Activated CD4-positive, alpha-beta memory T cell treated with anti-CD3 and anti-CD28 coated beads for 36 hours (primary cell): ENCODE results near the gene BMPR1B. TPM values are rescaled to one million over a fixed set of nuclear protein-coding genes. Genes with fewer than 3 reads are reported as not detected.

Experiments
- CTCF ChIA-PET: fragments of 350-600 bp; sonication (Branson Sonifier 250); formaldehyde crosslinking; loops from one replicate; lab custom pipeline; 2021; ENCODE audit warnings: antibody characterized with exemption, inconsistent platforms; lab: Charles Lee
- POLR2A ChIA-PET: fragments of 350-600 bp; sonication (Branson Sonifier 250); formaldehyde crosslinking; loops from one replicate; lab custom pipeline; 2021; ENCODE audit warnings: antibody characterized with exemption; lab: Charles Lee
- DNase-seq: peaks from one replicate; pipeline ENCODE4 v3.0.0-alpha.2; 2020
- H3K27ac Mint-ChIP-seq: one replicate; pipeline ENCODE4 v1.8.0; 2021; ENCODE audit warnings: mixed read lengths
- H3K27me3 Mint-ChIP-seq: one replicate; pipeline ENCODE4 v1.8.0; 2021; ENCODE audit warnings: mixed read lengths
- H3K36me3 Mint-ChIP-seq: one replicate; pipeline ENCODE4 v1.8.0; 2021; ENCODE audit warnings: mixed read lengths
- H3K4me1 Mint-ChIP-seq: one replicate; pipeline ENCODE4 v1.8.0; 2021; ENCODE audit warnings: low read depth, mixed read lengths
- H3K4me3 Mint-ChIP-seq: one replicate; pipeline ENCODE4 v1.8.0; 2021; ENCODE audit warnings: mild to moderate bottlenecking, mixed read lengths
- H3K9me3 Mint-ChIP-seq: one replicate; pipeline ENCODE4 v1.8.0; 2021; ENCODE audit warnings: mixed read lengths
- intact Hi-C: fragments of 100-400 bp; cut with micrococcal nuclease; formaldehyde crosslinking; loops from one replicate; pipeline ENCODE4 v1.15.1; 2023
- total RNA-seq, 2 experiments: library from RNA; stranded (reverse); gene quantifications; one replicate each; pipeline ENCODE4 v1.2.3, GENCODE V29; 2021

The BMPR1B gene
- total RNA-seq, 2 experiments from 2014 or later = not detected

- ChIA-PET CTCF (interaction anchor here (1.2 kb wide), 1 partner anchor 473 kb away, joined by 3 read pairs; no protein-coding TSS in a partner anchor), POLR2A (no interaction called here)
- peaks cover 2% of the 10 kb centered on the region for H3K27me3 Mint-ChIP-seq
- no peaks in the 10 kb centered on the region for H3K36me3 Mint-ChIP-seq
- H3K4me3 Mint-ChIP-seq = no peak overlapping the region
- intact Hi-C loops = no loop called here
- no peaks in the 10 kb centered on the region for H3K4me1 Mint-ChIP-seq
- H3K27ac Mint-ChIP-seq = no peak overlapping the region
- DNase-seq = no peak
- H3K9me3 Mint-ChIP-seq = no peaks in the 10 kb centered on the region
Observed at GRCh38 chr4:95093936-95094929, 336.5 kb downstream of the BMPR1B start.

- intact Hi-C loops = loop anchor here (1.0 kb wide), 1 partner anchor 474 kb away; no protein-coding TSS in a partner anchor
- Mint-ChIP-seq H3K4me3 (no peak overlapping the region), H3K9me3 (no peaks in the 10 kb centered on the region), H3K27ac (no peak overlapping the region), H3K4me1 (no peaks in the 10 kb centered on the region), H3K36me3 (no peaks in the 10 kb centered on the region), H3K27me3 (peaks cover 2% of the 10 kb centered on the region)
- POLR2A ChIA-PET = no interaction called here
- DNase-seq = no peak
- CTCF ChIA-PET = interaction anchor here (1.2 kb wide), 1 partner anchor 475 kb away, joined by 3 read pairs; no protein-coding TSS in a partner anchor
Observed at GRCh38 chr4:95095348-95095974, 337.7 kb downstream of the BMPR1B start.

GRCh38 chr4:95102162-95102790 is 344.5 kb downstream of the BMPR1B start:
- ChIA-PET POLR2A (no interaction called here), CTCF (no interaction called here)
- H3K4me1 Mint-ChIP-seq = no peaks in the 10 kb centered on the region
- intact Hi-C loops = no loop called here
- no peaks in the 10 kb centered on the region for H3K9me3 Mint-ChIP-seq
- H3K27me3 Mint-ChIP-seq = no peaks in the 10 kb centered on the region
- no peaks in the 10 kb centered on the region for H3K36me3 Mint-ChIP-seq
- no peak overlapping the region for H3K4me3 Mint-ChIP-seq
- H3K27ac Mint-ChIP-seq = no peak overlapping the region
- DNase-seq = no peak

DNA sequence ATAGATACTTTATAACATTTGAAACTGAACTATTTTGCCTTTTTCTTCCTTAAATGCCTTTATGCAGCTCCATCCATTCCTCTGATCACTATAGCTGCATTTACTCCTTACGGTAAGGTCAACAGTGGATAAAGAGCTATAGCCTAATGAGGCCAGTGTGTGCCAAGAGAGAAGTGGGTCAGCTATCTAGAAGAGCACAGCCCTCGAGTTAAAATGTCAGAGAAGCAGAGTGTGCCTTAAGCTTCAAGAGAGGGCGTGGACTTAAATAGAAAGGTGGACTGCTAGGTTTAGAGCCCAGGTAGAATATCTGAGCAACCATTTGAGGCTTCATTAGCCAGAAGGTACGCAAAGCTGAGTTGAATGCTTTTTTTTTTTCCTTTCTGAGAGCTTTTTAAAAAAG is 347.4 kb downstream of the BMPR1B start:
- no peaks in the 10 kb centered on the region for H3K27me3 Mint-ChIP-seq
- H3K36me3 Mint-ChIP-seq = no peaks in the 10 kb centered on the region
- H3K27ac Mint-ChIP-seq = no peak overlapping the region
- DNase-seq = no peak
- no peaks in the 10 kb centered on the region for H3K9me3 Mint-ChIP-seq
- no peak overlapping the region for H3K4me3 Mint-ChIP-seq
- intact Hi-C loops = no loop called here
- H3K4me1 Mint-ChIP-seq = no peaks in the 10 kb centered on the region
- ChIA-PET CTCF (no interaction called here), POLR2A (no interaction called here)

DNA sequence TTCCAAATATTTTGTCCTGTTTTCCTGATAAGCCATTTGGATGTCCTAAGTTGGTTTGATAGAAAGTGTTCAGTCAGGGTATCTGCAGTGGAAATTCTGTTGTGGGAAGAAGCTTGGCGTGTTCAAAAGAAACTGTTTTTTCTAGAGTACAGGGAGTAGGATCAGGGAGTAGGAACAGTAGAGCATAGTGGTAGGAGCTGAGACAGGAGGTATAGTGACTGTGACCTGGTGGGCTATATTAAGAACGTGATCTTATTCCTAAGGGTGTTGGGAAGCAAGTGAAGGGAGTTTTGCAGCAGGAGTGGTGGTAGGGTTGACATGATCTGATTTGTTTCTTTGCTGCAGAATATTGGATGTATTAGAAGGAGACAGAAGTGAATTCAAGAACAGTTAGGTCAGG is 348.2 kb downstream of the BMPR1B start:
- ChIA-PET CTCF (no interaction called here), POLR2A (no interaction called here)
- H3K4me3 Mint-ChIP-seq = no peak overlapping the region
- H3K27ac Mint-ChIP-seq = no peak overlapping the region
- H3K4me1 Mint-ChIP-seq = no peaks in the 10 kb centered on the region
- H3K36me3 Mint-ChIP-seq = no peaks in the 10 kb centered on the region
- no peaks in the 10 kb centered on the region for H3K9me3 Mint-ChIP-seq
- no peak for DNase-seq
- H3K27me3 Mint-ChIP-seq = no peaks in the 10 kb centered on the region
- intact Hi-C loops = no loop called here

DNA sequence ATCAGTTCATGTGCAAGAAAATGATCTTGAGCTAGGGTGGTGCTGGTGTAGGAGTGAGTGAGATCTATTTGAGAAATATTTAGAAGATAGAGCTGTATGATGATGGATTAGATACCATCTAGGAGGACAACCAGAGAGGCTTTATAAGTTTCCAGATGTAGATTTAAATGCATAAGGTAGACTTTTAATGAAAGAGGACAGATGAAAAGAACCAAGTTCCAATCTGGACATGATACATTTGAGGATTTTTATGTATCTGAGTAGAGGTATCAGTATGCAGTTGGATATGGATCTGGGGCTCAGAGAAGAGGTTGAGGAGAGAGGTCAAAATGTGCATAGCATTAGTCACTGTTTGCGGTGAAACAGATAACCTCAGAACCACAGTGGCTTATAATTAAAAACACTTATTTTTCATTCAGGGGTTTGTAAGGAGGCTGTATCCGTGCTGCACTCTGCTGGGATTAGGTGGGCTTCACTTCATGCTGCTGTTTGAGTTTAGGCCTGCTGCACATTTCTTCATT is 348.7 kb downstream of the BMPR1B start:
- POLR2A ChIA-PET = no interaction called here
- intact Hi-C loops = no loop called here
- H3K9me3 Mint-ChIP-seq = no peaks in the 10 kb centered on the region
- H3K36me3 Mint-ChIP-seq = no peaks in the 10 kb centered on the region
- H3K4me1 Mint-ChIP-seq = no peaks in the 10 kb centered on the region
- no peak for DNase-seq
- CTCF ChIA-PET = no interaction called here
- H3K27ac Mint-ChIP-seq = no peak overlapping the region
- no peaks in the 10 kb centered on the region for H3K27me3 Mint-ChIP-seq
- no peak overlapping the region for H3K4me3 Mint-ChIP-seq

GRCh38 chr4:95107004-95107403 is 349.2 kb downstream of the BMPR1B start:
- no peak for DNase-seq

DNA sequence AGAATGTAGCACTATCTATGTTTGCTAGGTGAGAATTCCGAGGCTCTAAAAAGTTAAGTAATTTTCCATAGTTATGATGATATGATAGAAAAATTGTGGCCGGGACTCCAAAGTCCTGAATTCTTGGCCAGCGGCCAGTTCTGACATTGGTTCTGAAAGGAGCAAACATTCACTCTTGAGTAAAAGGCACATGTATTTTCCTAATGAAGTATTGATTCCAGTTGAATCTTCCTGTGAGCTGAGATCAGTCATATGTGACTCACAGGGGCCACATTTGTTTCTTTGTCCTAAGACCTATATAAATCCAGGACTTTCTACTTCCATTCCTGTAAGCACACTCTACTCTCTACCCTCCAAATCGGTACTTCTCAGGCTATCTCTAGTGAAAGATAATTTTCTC is 349.9 kb downstream of the BMPR1B start:
- Mint-ChIP-seq H3K27ac (no peak overlapping the region), H3K27me3 (no peaks in the 10 kb centered on the region), H3K36me3 (no peaks in the 10 kb centered on the region), H3K9me3 (no peaks in the 10 kb centered on the region), H3K4me3 (no peak overlapping the region), H3K4me1 (no peaks in the 10 kb centered on the region)
- ChIA-PET POLR2A (no interaction called here), CTCF (no interaction called here)
- intact Hi-C loops = no loop called here
- no peak for DNase-seq

More at GRCh38 chr4:95107004-95107403, 349.2 kb downstream of the BMPR1B start:
- Mint-ChIP-seq H3K4me3 (no peak overlapping the region), H3K27me3 (no peaks in the 10 kb centered on the region), H3K4me1 (no peaks in the 10 kb centered on the region), H3K36me3 (no peaks in the 10 kb centered on the region), H3K9me3 (no peaks in the 10 kb centered on the region), H3K27ac (no peak overlapping the region)
- CTCF ChIA-PET = no interaction called here
- intact Hi-C loops = no loop called here
- POLR2A ChIA-PET = no interaction called here

GRCh38 chr4:95108883-95109421 is 351.2 kb downstream of the BMPR1B start:
- H3K4me1 Mint-ChIP-seq = no peaks in the 10 kb centered on the region
- ChIA-PET POLR2A (no interaction called here), CTCF (no interaction called here)
- H3K4me3 Mint-ChIP-seq = no peak overlapping the region
- no peak overlapping the region for H3K27ac Mint-ChIP-seq
- H3K36me3 Mint-ChIP-seq = no peaks in the 10 kb centered on the region
- no peaks in the 10 kb centered on the region for H3K27me3 Mint-ChIP-seq
- H3K9me3 Mint-ChIP-seq = no peaks in the 10 kb centered on the region
- intact Hi-C loops = no loop called here
- no peak for DNase-seq

- H3K27ac Mint-ChIP-seq = no peak overlapping the region
- H3K36me3 Mint-ChIP-seq = no peaks in the 10 kb centered on the region
- ChIA-PET POLR2A (no interaction called here), CTCF (no interaction called here)
- intact Hi-C loops = no loop called here
- no peaks in the 10 kb centered on the region for H3K27me3 Mint-ChIP-seq
- no peaks in the 10 kb centered on the region for H3K4me1 Mint-ChIP-seq
- no peak for DNase-seq
- no peak overlapping the region for H3K4me3 Mint-ChIP-seq
- H3K9me3 Mint-ChIP-seq = no peaks in the 10 kb centered on the region
Observed at GRCh38 chr4:95114521-95114920, 356.8 kb downstream of the BMPR1B start.

- DNase-seq = no peak
- Mint-ChIP-seq H3K4me1 (no peaks in the 10 kb centered on the region), H3K27ac (no peak overlapping the region)
Observed at GRCh38 chr4:95118497-95118896, 360.7 kb downstream of the BMPR1B start.

GRCh38 chr4:95120456-95120855 is 362.7 kb downstream of the BMPR1B start:
- CTCF ChIA-PET = no interaction called here
- Mint-ChIP-seq H3K4me3 (no peak overlapping the region), H3K36me3 (no peaks in the 10 kb centered on the region), H3K27ac (no peak overlapping the region), H3K9me3 (no peaks in the 10 kb centered on the region), H3K4me1 (no peaks in the 10 kb centered on the region), H3K27me3 (no peaks in the 10 kb centered on the region)
- DNase-seq = no peak
- POLR2A ChIA-PET = no interaction called here
- intact Hi-C loops = loop anchor here (10.0 kb wide), 1 partner anchor 716 kb away; no protein-coding TSS in a partner anchor

More at GRCh38 chr4:95118497-95118896, 360.7 kb downstream of the BMPR1B start:
- H3K4me3 Mint-ChIP-seq = no peak overlapping the region
- no peaks in the 10 kb centered on the region for H3K27me3 Mint-ChIP-seq
- H3K36me3 Mint-ChIP-seq = no peaks in the 10 kb centered on the region
- ChIA-PET CTCF (no interaction called here), POLR2A (no interaction called here)
- intact Hi-C loops = no loop called here
- no peaks in the 10 kb centered on the region for H3K9me3 Mint-ChIP-seq
